Activated CD4-positive, alpha-beta T cell treated with anti-CD3 and anti-CD28 coated beads, Interleukin-2, amount 10 ng/mL, durations not matched to agents 24 days and 14 days (primary cell): ENCODE data around the gene GALNT18. TPM values are rescaled to one million over a fixed set of nuclear protein-coding genes. Genes with fewer than 3 reads are reported as not detected.
A peak's percentile ranks its signal among the peaks of the same experiment; 100 is the strongest.

Source experiments
- DNase-seq: peaks from one replicate; pipeline ENCODE4 v3.0.0; 2022
- H3K27ac Mint-ChIP-seq: one replicate; pipeline ENCODE4 v1.8.0; 2022; ENCODE audit warnings: mild to moderate bottlenecking, mixed read lengths
- H3K27me3 Mint-ChIP-seq: one replicate; pipeline ENCODE4 v1.8.0; 2022; ENCODE audit warnings: mixed read lengths
- H3K36me3 Mint-ChIP-seq: one replicate; pipeline ENCODE4 v1.8.0; 2022; ENCODE audit warnings: low read depth, mild to moderate bottlenecking, mixed read lengths
- H3K4me1 Mint-ChIP-seq: one replicate; pipeline ENCODE4 v1.8.0; 2021; ENCODE audit warnings: mixed read lengths
- H3K4me3 Mint-ChIP-seq: one replicate; pipeline ENCODE4 v1.8.0; 2022; ENCODE audit warnings: mild to moderate bottlenecking, moderate library complexity, mixed read lengths
- H3K9me3 Mint-ChIP-seq: one replicate; pipeline ENCODE4 v1.8.0; 2021; ENCODE audit warnings: mixed read lengths
- intact Hi-C: fragments of 100-400 bp; cut with micrococcal nuclease; formaldehyde crosslinking; loops from one replicate; pipeline ENCODE4 v1.15.1; 2023
- total RNA-seq: library from RNA; stranded (reverse); gene quantifications from 2 replicates; pipeline ENCODE4 v1.2.3, GENCODE V29; 2022

The GALNT18 gene
- total RNA-seq, 1 donor from 2014 or later: 8.6 TPM

DNA sequence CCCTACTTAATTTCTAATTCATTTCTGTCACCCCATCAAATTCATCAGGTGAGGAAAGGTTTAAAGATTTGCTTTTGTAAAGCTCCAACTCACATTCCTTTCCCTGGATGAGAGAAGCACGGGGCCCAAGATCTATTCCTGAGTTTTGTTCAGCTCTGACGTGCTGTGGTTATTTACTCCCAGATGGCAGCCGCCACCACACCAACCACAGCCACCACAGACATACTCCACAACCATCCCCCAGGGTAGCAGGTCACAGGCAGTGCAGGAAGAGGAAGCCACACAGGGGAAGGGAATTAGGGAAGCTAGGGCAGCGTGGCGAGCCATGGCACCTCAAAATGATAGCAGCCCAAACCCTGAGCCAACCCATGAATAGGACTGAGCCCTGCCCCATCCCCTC is 205.3 kb downstream of the GALNT18 start:
- Mint-ChIP-seq H3K4me1 (peaks cover 11% of the 10 kb centered on the region), H3K27me3 (peaks cover 9% of the 10 kb centered on the region), H3K27ac (no peak overlapping the region), H3K4me3 (no peak overlapping the region), H3K9me3 (no peaks in the 10 kb centered on the region), H3K36me3 (no peaks in the 10 kb centered on the region)
- DNase-seq: no peak
- intact Hi-C loops: no loop called here

DNA sequence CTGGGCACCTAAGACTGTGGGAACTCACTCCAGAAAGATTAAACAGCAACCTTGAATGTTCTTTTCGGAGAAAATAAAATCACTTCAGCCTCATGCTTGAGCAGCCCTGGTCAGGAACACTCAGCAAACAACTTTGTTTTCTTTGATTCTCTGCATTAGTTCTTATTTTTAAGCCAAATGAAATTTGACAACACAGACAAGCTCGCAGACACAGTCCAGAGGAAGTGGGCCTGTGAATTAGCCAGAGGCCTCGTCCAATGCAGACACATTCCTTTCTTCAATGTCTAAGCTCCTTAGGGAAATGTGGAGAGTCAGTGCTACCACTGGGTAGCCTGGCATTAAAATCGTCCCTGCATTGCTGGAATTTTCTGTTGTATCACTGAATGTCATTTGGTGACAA is 205.9 kb downstream of the GALNT18 start:
- Mint-ChIP-seq H3K27me3 (peaks cover 11% of the 10 kb centered on the region), H3K9me3 (no peaks in the 10 kb centered on the region), H3K27ac (no peak overlapping the region), H3K4me3 (no peak overlapping the region), H3K4me1 (peaks cover 9% of the 10 kb centered on the region), H3K36me3 (no peaks in the 10 kb centered on the region)
- intact Hi-C loops: no loop called here
- no peak for DNase-seq

DNA sequence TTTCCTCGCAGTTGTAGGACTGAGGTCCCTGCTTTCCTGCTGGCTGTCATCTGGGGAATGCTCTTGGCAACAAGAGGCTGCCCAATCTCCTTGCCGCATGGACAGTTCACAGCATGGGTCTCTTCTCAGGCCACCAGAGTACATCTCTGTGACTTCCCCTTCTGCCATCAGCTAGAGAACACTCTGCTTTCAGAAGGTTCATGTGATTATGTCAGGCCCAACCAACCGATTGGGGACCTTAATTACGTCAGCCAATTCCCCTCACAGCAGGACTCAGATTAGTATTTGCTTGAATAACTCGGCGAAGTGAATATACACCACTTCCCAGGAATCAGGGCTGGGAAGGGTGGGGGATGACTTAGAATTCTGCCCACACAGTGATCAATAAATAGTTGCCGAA is 206.8 kb downstream of the GALNT18 start:
- peaks cover 11% of the 10 kb centered on the region for H3K27me3 Mint-ChIP-seq
- no peak overlapping the region for H3K27ac Mint-ChIP-seq
- H3K4me1 Mint-ChIP-seq: peaks cover 8% of the 10 kb centered on the region
- no peak for DNase-seq
- H3K36me3 Mint-ChIP-seq: no peaks in the 10 kb centered on the region
- intact Hi-C loops: no loop called here
- H3K9me3 Mint-ChIP-seq: no peaks in the 10 kb centered on the region
- no peak overlapping the region for H3K4me3 Mint-ChIP-seq

DNA sequence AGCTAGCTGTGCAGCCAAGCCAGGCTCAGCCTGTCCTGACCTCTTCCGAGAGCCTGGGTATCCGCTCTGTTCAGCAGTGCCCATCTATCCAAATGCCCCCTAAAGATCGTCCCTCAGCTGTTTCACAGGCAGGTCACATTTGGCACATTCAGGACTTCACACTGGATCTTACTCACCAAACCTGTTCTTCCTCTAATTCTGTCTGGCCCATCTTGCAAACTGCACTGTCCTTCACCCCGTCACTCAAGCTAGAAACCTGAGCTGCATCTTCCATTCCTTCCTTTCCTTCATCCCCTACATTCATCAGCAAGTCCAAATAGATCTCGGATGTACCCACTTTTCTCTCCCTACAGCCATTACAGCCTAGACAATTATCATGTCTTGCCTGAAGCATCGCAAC is 208.0 kb downstream of the GALNT18 start:
- Mint-ChIP-seq H3K4me1 (peaks cover 8% of the 10 kb centered on the region), H3K36me3 (no peaks in the 10 kb centered on the region), H3K27me3 (peaks cover 11% of the 10 kb centered on the region), H3K9me3 (no peaks in the 10 kb centered on the region), H3K4me3 (no peak overlapping the region), H3K27ac (no peak overlapping the region)
- DNase-seq: no peak
- intact Hi-C loops: no loop called here

DNA sequence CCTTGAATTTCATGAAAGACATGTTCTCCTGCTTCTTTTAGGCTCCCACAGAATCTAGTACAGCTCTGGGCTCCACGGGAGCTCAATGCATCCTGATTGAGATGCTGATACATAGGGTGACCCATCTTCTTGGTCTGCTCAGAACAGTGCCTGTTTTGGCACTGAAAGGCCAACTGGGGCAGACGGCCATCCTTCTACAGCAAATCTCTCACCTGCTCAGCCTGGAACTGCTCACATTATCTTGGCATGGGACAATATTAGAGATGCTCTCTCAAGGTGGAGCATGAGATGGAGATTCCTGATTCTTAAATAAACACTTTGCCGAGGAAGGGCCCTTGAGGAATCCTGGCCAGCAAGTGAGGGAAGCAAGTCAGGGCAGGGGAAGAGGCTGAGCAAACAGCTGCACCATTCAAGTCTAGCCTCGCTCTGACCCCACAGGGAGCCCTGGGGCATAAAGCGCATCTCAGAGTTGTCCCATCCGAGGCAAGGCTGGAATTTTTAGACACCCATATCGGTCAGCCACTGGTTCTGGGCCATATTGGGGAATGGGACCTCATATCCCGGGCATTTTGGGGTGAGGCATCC is 210.3 kb downstream of the GALNT18 start:
- peaks cover 4% of the 10 kb centered on the region for H3K4me1 Mint-ChIP-seq
- no peaks in the 10 kb centered on the region for H3K9me3 Mint-ChIP-seq
- H3K4me3 Mint-ChIP-seq: no peak overlapping the region
- H3K27me3 Mint-ChIP-seq: peaks cover 6% of the 10 kb centered on the region
- H3K36me3 Mint-ChIP-seq: no peaks in the 10 kb centered on the region
- DNase-seq: no peak
- no peak overlapping the region for H3K27ac Mint-ChIP-seq
- intact Hi-C loops: no loop called here

DNA sequence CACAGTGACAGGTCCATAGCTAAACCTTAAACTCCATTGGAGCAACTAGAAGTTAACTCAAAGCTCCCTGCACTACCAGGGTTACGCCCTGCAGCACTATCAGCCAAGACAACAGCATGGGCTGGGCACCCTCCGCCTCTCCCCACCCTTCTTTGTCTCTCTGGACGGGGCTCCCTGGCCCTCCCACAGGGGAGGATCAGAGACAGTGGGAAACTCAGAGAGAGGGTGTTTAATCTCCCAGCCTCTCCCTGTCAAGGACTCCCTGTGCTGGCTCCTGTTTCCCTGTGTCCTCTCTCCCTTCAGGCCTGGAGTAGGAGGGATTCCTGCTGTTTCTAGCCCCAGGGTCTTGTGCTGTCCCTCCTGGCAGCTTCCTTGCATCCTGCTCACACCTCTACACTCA is 211.9 kb downstream of the GALNT18 start:
- Mint-ChIP-seq H3K27ac (no peak overlapping the region), H3K4me3 (no peak overlapping the region), H3K9me3 (no peaks in the 10 kb centered on the region), H3K4me1 (no peaks in the 10 kb centered on the region), H3K27me3 (peaks cover 3% of the 10 kb centered on the region), H3K36me3 (no peaks in the 10 kb centered on the region)
- no peak for DNase-seq
- intact Hi-C loops: no loop called here

DNA sequence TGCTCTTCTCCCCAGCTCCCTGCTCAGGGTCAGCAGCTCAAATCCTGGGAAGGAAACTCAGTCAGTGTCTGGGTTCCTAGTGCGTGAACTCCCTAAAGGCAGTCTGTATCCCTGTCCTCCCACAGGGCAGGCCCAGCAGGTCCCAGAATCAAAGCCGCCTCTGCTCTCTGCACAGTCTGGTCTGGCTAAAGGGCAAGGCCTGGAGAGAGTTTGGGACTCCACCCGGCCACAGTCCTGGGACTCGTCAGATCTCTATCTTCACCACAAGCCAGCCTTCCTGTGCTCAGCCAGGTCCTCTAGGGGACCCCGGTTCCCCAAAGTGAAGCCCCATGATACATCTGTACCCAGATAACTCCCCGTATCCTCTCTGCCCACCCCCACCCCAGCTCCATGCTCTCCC is 212.6 kb downstream of the GALNT18 start:
- no peak overlapping the region for H3K4me3 Mint-ChIP-seq
- no peak overlapping the region for H3K27ac Mint-ChIP-seq
- peaks cover 3% of the 10 kb centered on the region for H3K27me3 Mint-ChIP-seq
- intact Hi-C loops: no loop called here
- no peaks in the 10 kb centered on the region for H3K4me1 Mint-ChIP-seq
- DNase-seq: no peak
- H3K36me3 Mint-ChIP-seq: no peaks in the 10 kb centered on the region
- H3K9me3 Mint-ChIP-seq: no peaks in the 10 kb centered on the region

DNA sequence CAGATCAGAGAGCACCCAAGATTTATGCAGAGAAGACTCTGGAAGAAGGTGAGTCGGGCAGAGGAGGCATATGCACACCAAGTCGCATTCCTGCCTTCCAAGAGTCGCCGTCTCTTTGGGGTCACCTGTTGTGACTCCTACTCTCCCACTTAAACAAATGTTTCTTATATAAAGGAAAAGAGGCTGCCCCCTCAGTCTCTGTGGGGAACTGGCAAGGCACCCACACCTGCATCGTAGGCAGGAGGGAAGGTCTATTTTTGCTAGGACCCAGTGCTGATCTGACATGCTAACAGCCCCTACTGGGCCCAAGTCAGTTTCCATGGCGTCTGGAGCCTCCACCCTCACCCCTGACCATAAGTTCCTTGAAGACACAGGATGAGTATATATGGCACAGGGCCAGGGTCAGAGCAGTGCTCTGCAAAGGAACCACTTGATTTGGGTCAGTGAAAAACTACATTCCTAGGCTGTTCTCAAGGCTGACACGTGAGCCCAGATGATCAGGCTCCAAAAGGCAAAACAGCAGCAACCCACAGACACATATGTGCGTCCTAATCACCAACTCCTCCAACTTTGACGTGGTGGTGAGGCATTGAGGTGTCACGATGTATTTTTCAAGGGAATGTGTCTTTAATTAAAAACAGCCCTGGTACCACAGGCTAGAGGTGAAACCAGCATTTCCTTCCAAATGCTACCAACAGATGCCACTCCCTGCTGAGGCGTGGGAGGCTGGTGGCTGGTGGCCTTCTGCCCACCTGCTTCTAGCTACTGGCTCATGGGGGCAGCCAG is 213.2 kb downstream of the GALNT18 start:
- Mint-ChIP-seq H3K27me3 (peaks cover 3% of the 10 kb centered on the region), H3K4me3 (no peak overlapping the region), H3K9me3 (no peaks in the 10 kb centered on the region), H3K27ac (no peak overlapping the region), H3K4me1 (no peaks in the 10 kb centered on the region), H3K36me3 (no peaks in the 10 kb centered on the region)
- DNase-seq: no peak
- intact Hi-C loops: no loop called here

DNA sequence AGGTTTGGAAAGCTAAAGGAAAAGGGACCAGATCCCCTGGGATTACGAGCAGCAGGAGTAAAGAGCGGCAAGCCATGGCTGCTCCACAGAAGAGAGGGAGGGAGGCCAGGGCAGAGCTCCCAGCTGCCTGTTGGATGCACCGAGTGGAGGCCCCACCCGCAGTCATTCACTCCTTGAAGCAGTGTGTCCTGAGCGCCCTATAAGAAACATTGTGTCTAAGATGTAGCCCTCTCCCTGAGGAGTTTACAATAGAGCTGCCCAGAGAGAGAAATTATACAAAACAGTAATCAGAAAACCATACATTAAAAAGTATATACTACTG is 214.1 kb downstream of the GALNT18 start:
- Mint-ChIP-seq H3K9me3 (no peaks in the 10 kb centered on the region), H3K27ac (no peak overlapping the region), H3K4me1 (no peaks in the 10 kb centered on the region), H3K27me3 (peaks cover 3% of the 10 kb centered on the region), H3K36me3 (no peaks in the 10 kb centered on the region), H3K4me3 (no peak overlapping the region)
- intact Hi-C loops: no loop called here
- no peak for DNase-seq

DNA sequence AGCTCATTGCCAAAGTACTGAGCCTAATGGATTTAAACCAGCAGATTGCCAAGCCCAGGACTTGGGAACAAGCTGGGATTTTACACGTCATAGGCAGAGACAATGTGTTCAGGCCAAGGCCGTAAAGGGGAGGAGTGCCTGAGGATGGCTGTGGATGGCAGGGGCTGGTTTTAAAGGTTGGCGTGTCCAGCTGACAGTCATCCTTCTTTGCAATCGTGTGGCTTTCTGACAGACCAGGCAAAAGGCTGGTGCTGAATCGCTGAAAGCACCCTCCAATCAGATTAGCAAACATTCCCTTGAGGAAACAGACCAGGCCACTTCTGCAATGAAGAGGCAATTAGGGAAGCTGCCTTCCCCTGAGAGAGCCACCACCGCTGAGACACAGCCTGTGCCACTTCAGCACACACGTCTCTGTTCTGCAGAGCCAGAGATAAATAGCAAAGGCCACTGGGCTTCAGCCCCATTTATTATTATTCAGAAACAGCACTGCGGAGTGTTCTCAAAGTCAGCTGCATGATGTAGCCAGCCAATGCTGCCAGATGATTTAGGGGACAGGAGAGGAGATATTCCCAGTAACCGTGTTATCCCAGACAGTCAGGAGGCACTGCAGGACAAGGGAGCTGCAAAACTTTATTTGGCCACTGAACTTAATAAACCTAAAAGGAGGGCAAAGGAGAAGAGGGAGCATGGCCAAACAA is 214.6 kb downstream of the GALNT18 start:
- Mint-ChIP-seq H3K4me3 (no peak overlapping the region), H3K27ac (no peak overlapping the region), H3K36me3 (no peaks in the 10 kb centered on the region), H3K4me1 (no peaks in the 10 kb centered on the region), H3K27me3 (peaks cover 3% of the 10 kb centered on the region), H3K9me3 (no peaks in the 10 kb centered on the region)
- no peak for DNase-seq
- intact Hi-C loops: no loop called here

DNA sequence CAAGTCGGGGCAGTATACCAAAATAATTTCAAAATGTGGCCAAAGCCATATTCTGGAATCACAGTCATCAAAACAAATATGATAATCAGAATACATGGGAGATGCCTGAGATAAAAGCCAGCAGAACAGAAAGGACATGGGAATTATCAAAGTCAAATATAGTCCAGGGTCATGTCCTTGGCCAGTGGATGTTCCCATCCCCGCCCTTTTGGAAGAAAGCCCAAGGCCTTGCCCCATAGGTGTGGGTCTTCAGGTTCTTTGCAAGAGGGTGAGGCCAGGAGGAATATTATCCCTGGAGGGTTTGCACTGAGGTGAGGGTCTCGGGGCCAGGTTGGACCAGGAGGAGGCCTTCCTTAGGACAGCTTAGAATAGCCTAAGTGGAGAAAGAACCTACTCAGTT is 215.2 kb downstream of the GALNT18 start:
- H3K4me1 Mint-ChIP-seq: no peaks in the 10 kb centered on the region
- H3K4me3 Mint-ChIP-seq: no peak overlapping the region
- no peak overlapping the region for H3K27ac Mint-ChIP-seq
- H3K27me3 Mint-ChIP-seq: peaks cover 3% of the 10 kb centered on the region
- intact Hi-C loops: no loop called here
- no peaks in the 10 kb centered on the region for H3K36me3 Mint-ChIP-seq
- no peaks in the 10 kb centered on the region for H3K9me3 Mint-ChIP-seq
- DNase-seq: no peak

DNA sequence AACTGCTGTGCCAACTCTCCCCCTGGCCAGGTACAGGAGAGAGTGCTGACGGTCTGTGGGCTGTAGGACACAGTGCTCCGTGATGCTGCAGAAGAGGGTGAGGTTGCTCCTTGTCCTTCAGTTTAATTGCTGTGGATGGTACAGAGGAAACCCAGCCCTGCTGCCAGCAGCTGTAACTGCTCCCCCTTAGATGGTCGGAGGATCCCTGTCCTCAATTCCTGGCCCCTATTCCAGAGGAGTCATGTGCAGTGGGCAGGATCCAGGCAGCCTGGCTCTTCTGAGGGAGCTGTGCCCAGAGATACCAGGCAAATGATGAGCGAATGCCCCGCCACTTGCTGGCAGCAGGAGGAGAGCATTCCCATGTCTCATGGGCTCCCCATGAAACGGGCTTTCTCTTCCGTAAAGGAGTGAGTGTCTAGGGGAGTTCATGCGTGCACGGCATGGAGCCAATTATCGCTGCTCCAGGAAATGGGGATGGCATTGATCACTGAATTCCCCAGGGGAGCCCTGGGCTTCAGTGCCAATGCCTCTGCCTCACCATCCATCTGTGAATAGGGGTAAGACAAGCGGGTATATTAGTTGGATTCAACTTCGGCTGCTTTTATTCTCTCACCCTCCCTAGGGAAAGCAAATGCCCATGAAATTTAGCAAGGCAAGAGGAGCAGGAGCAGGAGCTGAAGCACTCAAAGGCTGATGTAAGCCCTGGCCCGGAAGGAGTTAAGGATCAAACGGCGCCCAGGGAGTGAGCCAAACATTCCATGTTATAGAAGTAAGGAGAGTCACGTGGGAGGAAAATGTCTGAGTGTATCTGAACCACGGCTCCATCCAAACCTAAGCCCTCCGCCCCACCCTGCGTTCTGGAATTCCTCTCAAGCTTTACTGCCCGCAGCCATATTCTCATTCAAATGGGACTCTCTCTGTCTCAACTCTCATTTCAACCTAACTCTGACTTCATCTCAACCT is 217.8 kb downstream of the GALNT18 start:
- Mint-ChIP-seq H3K4me3 (no peak overlapping the region), H3K9me3 (no peaks in the 10 kb centered on the region), H3K36me3 (no peaks in the 10 kb centered on the region), H3K27me3 (no peaks in the 10 kb centered on the region), H3K27ac (peak overlapping the region; percentile 22), H3K4me1 (no peaks in the 10 kb centered on the region)
- DNase-seq: no peak
- intact Hi-C loops: no loop called here

DNA sequence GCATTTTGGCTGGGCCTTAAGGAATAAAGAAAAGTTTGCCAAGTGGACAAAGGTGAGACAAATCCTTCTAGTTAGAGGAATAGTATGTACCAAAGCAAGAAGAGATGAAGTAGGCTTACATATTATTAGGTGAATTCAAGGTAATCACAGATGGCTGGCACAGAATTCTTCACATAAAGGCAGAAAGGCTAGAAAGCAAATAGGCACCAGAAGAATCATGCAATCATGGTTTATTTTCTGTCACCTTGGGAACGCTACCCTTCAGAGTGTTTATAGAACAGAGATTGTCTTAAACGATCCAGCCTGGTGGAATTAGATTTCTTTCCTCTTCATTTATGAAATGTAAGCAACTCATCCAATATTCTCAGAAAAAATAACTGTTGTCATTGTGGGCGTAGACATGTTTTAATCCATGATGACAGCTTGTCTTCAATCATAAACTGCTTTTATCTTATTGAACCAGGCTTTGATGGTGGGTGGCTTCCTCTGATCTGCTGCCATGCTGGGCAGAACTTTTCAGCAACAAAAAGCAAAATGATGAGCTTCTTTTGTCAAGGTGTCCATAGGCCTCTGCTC is 219.8 kb downstream of the GALNT18 start:
- intact Hi-C loops: no loop called here
- H3K27me3 Mint-ChIP-seq: no peaks in the 10 kb centered on the region
- no peaks in the 10 kb centered on the region for H3K4me1 Mint-ChIP-seq
- no peak overlapping the region for H3K4me3 Mint-ChIP-seq
- H3K36me3 Mint-ChIP-seq: no peaks in the 10 kb centered on the region
- no peaks in the 10 kb centered on the region for H3K9me3 Mint-ChIP-seq
- no peak overlapping the region for H3K27ac Mint-ChIP-seq
- DNase-seq: no peak
